Hepatocyte (in vitro differentiated cells): Measurements from ENCODE around the gene RAB3GAP1. TPM values are rescaled to one million over a fixed set of nuclear protein-coding genes. Genes with fewer than 3 reads are reported as not detected.
A peak's percentile ranks its signal among the peaks of the same experiment; 100 is the strongest.

Experiments used
- polyA plus RNA-seq: library from polyadenylated mRNA; unstranded; fragments of >200 nt; fragmentation: Nextera tagmentation; extraction: Ambion mirVana; gene quantifications from 2 replicates; pipeline ENCODE4 v1.2.1, GENCODE V29; 2016
- small RNA-seq: library from RNA; depleted of rRNA; stranded (forward); fragments of <200 nt; gene quantifications from one replicate; pipeline ENCODE3, GENCODE V24; 2014
- total RNA-seq: library from RNA; depleted of rRNA; stranded (reverse); fragments of >200 nt; gene quantifications from 2 replicates; pipeline ENCODE4 v1.2.3, GENCODE V29; 2014

RAB3GAP1 gene
- total and polyA plus RNA-seq, 2 experiments from 2014 or later, result 17.7 to 62.5 TPM

Small RNA genes within 50 kb of the gene (small RNA-seq; reads per million reads assigned to genes)
- 0.31 reads per million, percentile 8 among the genes with 10 or more reads in this experiment for gene SNORA40B

Other genes starting within 250 kb of the RAB3GAP1 start
- 6.5 and 8.6 TPM in 2 replicates for gene ACMSD, start 213.7 kb upstream of the RAB3GAP1 start, total RNA-seq
- 3.6 and 6.7 TPM in 2 replicates for gene ACMSD, start 213.7 kb upstream of the RAB3GAP1 start, polyA plus RNA-seq
- gene CCNT2, start 133.5 kb upstream of the RAB3GAP1 start, total RNA-seq, result 27.7 and 41.7 TPM in 2 replicates
- gene CCNT2, start 133.5 kb upstream of the RAB3GAP1 start, polyA plus RNA-seq, result 13.1 and 14.9 TPM in 2 replicates
- gene MAP3K19, start 4.8 kb upstream of the RAB3GAP1 start, total RNA-seq, result 1.1 TPM in 1 of 2 replicates, not detected in the other
- 0.50 TPM in 1 of 2 replicates, not detected in the other for gene MAP3K19, start 4.8 kb upstream of the RAB3GAP1 start, polyA plus RNA-seq